GM19351 (cell line): ENCODE data around the gene GOLGA6C.
"Not testable (repeated sequence)": the region's sequence is repeated elsewhere in the genome, so short reads cannot be mapped to it uniquely, and the experiment has no call there.

Experiments
- ATAC-seq: cut with Tn5 transposase; IDR thresholded peaks from one replicate; pipeline ENCODE4 v1.9.1; 2021; ENCODE audit warnings: mild to moderate bottlenecking, moderate library complexity; ENCODE audit not compliant: unreplicated experiment

The GOLGA6C gene

DNA sequence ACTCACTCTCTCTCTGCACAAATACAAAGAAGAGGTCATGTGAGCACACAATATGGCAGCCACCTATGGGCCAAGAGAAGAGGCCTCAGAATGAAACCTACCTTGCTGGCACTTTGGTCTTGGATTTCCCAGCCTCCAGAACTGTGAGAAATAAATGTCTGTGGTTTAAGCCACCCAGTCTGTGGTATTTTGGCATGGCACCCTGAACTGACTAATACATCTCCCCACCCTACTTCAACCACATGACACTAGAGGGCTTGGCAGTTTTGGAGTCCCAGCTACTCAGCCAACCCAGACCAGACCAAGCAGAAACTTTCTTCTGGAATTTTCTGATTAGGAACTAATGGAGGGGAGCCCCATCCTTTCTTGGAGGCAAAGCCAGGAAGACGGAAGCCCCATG is 54.4 kb downstream of the GOLGA6C start:
- not testable (repeated sequence) for ATAC-seq

DNA sequence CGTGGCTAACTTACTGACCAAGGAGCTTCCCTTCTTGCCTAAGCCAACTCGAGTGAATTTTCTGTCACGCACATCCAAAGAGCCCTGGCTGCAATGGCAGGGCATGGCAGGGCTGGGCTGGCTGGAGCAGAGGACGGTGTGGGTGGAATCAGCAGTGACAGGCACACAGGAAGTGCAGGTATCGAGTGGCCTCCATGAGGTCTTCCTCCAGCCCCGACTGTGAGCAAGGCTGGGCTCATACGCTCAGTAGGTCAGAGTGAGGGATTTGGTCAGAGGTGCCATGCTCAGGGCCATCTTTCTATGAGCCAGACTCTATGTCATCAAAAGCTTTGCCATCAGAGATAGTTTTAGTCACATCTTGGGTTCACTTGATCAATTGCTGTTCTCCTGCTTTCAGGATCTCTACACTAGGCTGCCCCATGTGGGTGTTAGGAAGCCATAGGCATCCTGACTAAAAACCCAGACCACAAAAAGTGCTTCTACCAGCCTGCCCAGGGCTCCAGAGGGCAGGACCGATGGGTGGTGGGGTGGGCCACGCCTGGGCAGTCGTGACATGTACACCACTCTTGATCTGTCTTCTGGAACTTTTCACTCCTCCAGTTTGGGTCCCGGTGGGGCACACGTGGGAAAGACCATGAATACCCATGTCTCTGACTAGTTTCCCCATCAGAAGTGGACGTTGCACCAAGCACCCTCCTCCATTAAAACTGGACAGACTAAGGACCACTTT is 55.1 kb downstream of the GOLGA6C start:
- ATAC-seq, result no peak

DNA sequence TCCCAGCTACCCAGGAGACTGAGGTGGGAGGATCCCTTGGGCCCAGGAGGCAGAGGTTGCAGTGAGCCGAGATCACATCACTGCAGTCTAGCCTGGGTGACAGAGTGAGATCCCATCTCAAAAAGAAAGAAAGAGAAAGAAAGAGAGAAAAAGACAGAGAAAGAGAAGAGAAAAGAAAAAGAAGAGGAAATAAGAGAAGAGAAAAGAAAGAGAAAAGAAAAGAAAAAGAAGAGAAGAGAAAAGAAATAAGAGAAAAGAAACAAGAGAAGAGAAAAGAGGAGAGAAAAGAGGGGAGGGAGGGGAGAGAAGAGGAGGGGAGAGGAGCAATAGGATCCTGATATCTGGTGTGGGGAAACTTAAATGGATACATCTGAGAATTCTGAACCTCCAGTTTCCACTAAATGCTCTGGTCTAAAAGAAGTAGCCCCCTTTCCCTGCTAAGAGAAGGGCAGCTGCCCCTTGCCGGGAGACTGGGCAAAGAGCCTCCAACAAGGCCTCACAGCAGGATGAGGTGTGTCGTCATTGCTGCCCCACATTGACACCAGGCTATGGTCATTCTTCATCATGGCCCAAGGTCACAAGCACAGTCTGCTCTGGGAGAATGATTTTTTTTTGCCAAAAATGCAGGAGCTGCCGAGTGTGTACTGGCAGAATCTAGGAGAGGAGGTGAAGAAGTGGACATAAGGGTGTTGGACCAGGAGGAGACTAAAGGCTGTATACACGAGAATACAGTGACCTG is 56.6 kb downstream of the GOLGA6C start:
- ATAC-seq, result no peak

DNA sequence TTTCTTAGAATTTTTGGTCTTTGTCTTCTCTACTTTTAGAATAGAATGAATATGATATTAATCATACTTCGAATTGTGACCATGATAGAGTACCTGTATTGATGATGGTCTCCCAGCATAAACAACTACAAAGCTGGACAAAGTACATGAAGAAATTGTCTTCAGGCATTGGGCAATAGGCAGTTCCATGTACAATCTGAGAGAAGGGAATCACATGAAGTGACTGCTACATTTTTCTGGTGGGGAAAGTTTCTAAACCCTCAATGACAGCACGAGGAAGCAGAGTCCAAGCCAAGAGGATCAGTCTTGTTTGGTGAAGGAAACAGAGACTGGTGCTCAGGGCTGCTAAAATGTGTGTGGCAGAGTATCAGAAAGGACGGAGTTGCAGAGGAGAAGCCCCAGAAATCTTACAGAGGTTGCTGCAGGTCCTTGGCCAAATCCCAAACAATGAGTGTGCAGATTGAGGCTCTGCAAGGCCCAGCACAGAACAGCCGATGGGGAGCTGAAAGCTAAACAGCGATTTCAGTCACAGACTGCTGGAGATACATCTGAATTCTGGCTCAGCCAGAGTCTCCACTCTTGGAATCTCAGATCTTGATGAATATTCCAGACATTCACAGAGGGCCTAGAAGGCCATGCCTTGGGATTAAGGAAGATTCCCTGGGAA is 61.2 kb downstream of the GOLGA6C start:
- ATAC-seq, result not testable (repeated sequence)
